Colonic mucosa (tissue), 4 donors: ENCODE data around the gene SLC7A7. TPM values are rescaled to one million over a fixed set of nuclear protein-coding genes. Genes with fewer than 3 reads are reported as not detected.
"Not testable (repeated sequence)": the region's sequence is repeated elsewhere in the genome, so short reads cannot be mapped to it uniquely, and the experiment has no call there.

Source experiments
- DNase-seq: peaks from one replicate; pipeline ENCODE4 v3.0.0-alpha.2; 2020
- H3K27ac ChIP-seq: fragments of 200-600 bp; one replicate; pipeline ENCODE4 v1.8.0; 2021
- H3K27me3 ChIP-seq: fragments of 200-600 bp; one replicate; pipeline ENCODE4 v1.8.0; 2021
- H3K36me3 ChIP-seq: fragments of 200-600 bp; one replicate; pipeline ENCODE4 v1.8.0; 2021
- H3K4me1 ChIP-seq: fragments of 200-600 bp; one replicate; pipeline ENCODE4 v1.8.0; 2021; ENCODE audit warnings: mild to moderate bottlenecking
- H3K4me3 ChIP-seq: fragments of 200-600 bp; one replicate; pipeline ENCODE4 v1.8.0; 2021
- H3K9ac ChIP-seq, 2 donors: one replicate each; pipeline ENCODE4 v1.7.0; 2013; ENCODE audit warnings: control low read depth in 2 of 2, low read depth in 2 of 2, low read length in 2 of 2
- H3K9me3 ChIP-seq: fragments of 200-600 bp; one replicate; pipeline ENCODE4 v1.8.0; 2021
- intact Hi-C: fragments of 100-400 bp; cut with DNase I; formaldehyde crosslinking; loops from one replicate; pipeline ENCODE4 v1.14.1; 2022
- total RNA-seq, 2 donors: library from RNA; stranded (reverse); fragmentation: NEBNext Ultra II Directional in 1 of 2; extraction: Animal tissue kit (Norgen Biotek cat#: 25700) in 1 of 2; gene quantifications; one replicate each; pipeline ENCODE4 v1.2.1, GENCODE V29; 2021
- TF ChIP-seq, protein P1 (sequence below): fragments of 200-600 bp; IDR thresholded peaks from one replicate; pipeline ENCODE4 v1.8.0; 2022; ENCODE audit warnings: antibody characterized with exemption, mild to moderate bottlenecking
- donor health status: healthy.
- donor health status: DM: no; HTN: no; CAD: no.
- donor health status: DM: no; HTN: no; CAD: no.

The SLC7A7 gene
- total RNA-seq: 1 to 10 TPM; 2.7 to 7.0 TPM

DNA sequence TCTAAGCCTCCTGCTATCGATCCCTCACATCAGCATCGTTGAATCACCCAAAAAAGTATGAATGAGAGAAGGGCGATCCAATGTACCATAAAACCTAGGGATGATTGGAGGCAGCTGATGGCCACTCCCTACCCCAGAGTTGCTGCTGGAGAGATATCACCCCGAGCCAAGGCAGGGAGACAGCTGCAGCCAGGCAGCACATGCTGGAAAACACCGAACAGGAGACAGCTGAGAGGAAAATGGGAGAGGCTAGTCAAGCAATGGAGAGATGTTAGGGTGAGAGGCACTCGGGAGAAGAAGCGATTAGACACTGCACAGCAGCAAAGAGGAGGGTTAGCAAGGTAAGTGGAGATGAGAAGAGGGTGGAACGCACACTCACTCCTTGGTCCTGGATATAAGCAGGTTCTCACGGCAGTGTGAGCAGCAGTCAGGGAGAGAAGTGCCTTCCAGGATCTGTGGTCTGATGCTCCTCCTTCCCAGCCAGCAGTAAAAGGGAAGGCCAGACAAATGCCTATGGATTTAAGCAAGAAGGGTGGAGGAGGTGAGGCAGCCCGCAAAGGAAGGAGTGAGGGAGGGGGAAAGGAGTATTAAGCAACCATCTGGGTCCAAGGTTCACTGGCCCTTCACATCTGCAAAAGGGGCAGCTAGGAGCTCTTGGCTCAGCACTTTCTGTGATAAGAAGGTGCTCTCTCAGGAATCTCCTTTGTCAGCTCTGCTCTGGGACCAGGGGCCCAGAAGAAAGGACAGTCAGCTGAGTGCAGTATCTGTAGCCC, at the start of gene SLC7A7:
SLC7A7 (minus strand) TSS at position 495 of the 773 bp plus-strand sequence. CDS start 2,037 bp downstream, outside the sequence.
- peak; percentile 47 for DNase-seq

DNA sequence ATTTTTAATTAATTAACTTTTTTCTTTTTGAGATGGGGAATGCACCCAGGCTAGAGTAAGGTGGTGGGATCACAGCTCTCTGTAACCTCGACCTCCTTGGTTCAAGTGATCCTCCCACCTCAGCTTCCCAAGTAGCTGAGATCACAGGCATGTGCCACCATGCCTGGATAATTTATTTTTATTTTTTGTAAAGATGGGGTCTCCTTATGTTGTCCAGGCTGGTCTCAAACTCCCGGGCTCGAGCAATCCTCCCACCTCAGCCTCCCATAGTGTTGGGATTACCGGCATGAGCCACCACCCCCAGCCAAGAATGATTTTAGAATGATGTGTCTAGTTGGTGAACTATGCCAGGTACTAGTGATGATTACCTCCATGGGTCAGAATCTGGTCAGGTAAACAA, 49.7 kb upstream of the SLC7A7 start:
- H3K9me3 ChIP-seq: no peaks in the 10 kb centered on the region
- no peaks in the 10 kb centered on the region for H3K36me3 ChIP-seq
- DNase-seq: no peak
- no peak overlapping the region for H3K27ac ChIP-seq
- H3K9ac ChIP-seq: no peak overlapping the region
- no peak overlapping the region for H3K4me3 ChIP-seq
- no peaks in the 10 kb centered on the region for H3K4me1 ChIP-seq
- intact Hi-C loops: no loop called here
- TF ChIP-seq, protein P1, sequence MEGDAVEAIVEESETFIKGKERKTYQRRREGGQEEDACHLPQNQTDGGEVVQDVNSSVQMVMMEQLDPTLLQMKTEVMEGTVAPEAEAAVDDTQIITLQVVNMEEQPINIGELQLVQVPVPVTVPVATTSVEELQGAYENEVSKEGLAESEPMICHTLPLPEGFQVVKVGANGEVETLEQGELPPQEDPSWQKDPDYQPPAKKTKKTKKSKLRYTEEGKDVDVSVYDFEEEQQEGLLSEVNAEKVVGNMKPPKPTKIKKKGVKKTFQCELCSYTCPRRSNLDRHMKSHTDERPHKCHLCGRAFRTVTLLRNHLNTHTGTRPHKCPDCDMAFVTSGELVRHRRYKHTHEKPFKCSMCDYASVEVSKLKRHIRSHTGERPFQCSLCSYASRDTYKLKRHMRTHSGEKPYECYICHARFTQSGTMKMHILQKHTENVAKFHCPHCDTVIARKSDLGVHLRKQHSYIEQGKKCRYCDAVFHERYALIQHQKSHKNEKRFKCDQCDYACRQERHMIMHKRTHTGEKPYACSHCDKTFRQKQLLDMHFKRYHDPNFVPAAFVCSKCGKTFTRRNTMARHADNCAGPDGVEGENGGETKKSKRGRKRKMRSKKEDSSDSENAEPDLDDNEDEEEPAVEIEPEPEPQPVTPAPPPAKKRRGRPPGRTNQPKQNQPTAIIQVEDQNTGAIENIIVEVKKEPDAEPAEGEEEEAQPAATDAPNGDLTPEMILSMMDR: no peak
- no peaks in the 10 kb centered on the region for H3K27me3 ChIP-seq

More for the DNA sequence above, at the start of gene SLC7A7:
- Histone ChIP-seq H3K9me3 (no peaks in the 10 kb centered on the region), H3K9ac (peak within 1 kb of the TSS in 1 of 2 donors; percentile 46), H3K4me3 (peak within 1 kb of the TSS; percentile 14), H3K36me3 (no peaks in the 10 kb centered on the region), H3K27ac (peak within 1 kb of the TSS; percentile 63), H3K27me3 (no peaks in the 10 kb centered on the region), H3K4me1 (peaks cover 6% of the 10 kb centered on the region)
- TF ChIP-seq, protein P1: no peak
- intact Hi-C loops: loop anchor here (5.0 to 10.0 kb wide), 3 partner anchors 160 to 263 kb away; no protein-coding TSS in a partner anchor

DNA sequence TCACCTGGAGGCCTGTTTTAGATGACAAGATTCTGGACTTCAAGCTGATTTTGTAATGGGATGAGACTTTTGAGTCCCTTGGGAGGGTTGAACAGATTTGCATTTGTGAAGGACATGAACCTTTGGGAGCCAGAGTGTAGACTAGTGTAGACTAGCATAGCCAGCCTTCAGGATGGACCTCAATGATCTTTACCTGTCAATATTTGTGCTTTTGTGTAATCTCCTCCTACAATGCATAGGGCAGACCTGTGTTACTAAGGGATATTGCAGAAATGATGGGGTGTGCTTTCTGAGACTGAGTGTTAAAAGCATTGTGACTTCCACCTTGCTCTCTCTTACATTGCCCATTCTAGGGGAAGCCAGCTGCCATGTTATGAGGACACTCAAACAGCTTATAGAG, 46.4 kb upstream of the SLC7A7 start:
- Histone ChIP-seq H3K4me1 (no peaks in the 10 kb centered on the region), H3K9me3 (no peaks in the 10 kb centered on the region), H3K27me3 (no peaks in the 10 kb centered on the region), H3K9ac (no peak overlapping the region), H3K36me3 (no peaks in the 10 kb centered on the region), H3K4me3 (no peak overlapping the region), H3K27ac (no peak overlapping the region)
- intact Hi-C loops: no loop called here
- no peak for DNase-seq
- TF ChIP-seq, protein P1: no peak

GRCh38 chr14:22860377-22860776, 45.1 kb upstream of the SLC7A7 start:
- H3K36me3 ChIP-seq, H3K9me3 ChIP-seq, intact Hi-C loops, H3K27me3 ChIP-seq, DNase-seq, H3K27ac ChIP-seq, H3K4me1 ChIP-seq, H3K9ac ChIP-seq, H3K4me3 ChIP-seq: not testable (repeated sequence)

GRCh38 chr14:22856428-22856827, 41.2 kb upstream of the SLC7A7 start:
- Histone ChIP-seq H3K27ac (no peak overlapping the region), H3K4me1 (peaks cover under 1% of the 10 kb centered on the region), H3K9ac (no peak overlapping the region), H3K36me3 (no peaks in the 10 kb centered on the region), H3K27me3 (no peaks in the 10 kb centered on the region), H3K9me3 (no peaks in the 10 kb centered on the region), H3K4me3 (no peak overlapping the region)
- intact Hi-C loops: no loop called here
- no peak for DNase-seq
- TF ChIP-seq, protein P1: no peak
